ENCODE results near the gene BPTF. TPM values are rescaled to one million over a fixed set of nuclear protein-coding genes. Genes with fewer than 3 reads are reported as not detected.
"Not testable (repeated sequence)": the region's sequence is repeated elsewhere in the genome, so short reads cannot be mapped to it uniquely, and the experiment has no call there.

The BPTF gene
- total RNA-seq, 1 donor from 2014 or later: 146 TPM

GRCh38 chr17:67974185-67974584 lies 148.9 kb downstream of the BPTF start:
- Mint-ChIP-seq H3K36me3 (ENCODE audit: unreplicated experiment) (peaks cover 4% of the 10 kb centered on the region), H3K4me3 (ENCODE audit: unreplicated experiment) (peak overlapping the region; percentile 55), H3K9me3 (ENCODE audit: unreplicated experiment) (peaks cover 1% of the 10 kb centered on the region), H3K27ac (ENCODE audit: unreplicated experiment) (no peak overlapping the region), H3K4me1 (ENCODE audit: low read depth, unreplicated experiment) (peaks cover 7% of the 10 kb centered on the region), H3K27me3 (ENCODE audit: unreplicated experiment) (no peaks in the 10 kb centered on the region)
- DNase-seq: no peak
- TF ChIP-seq CTCF (IDR thresholded peaks at IDR 0.05; ENCODE audit: partially characterized antibody, unreplicated experiment): no peak

- H3K4me1 Mint-ChIP-seq (ENCODE audit: low read depth, unreplicated experiment): peaks cover 7% of the 10 kb centered on the region
- H3K4me3 Mint-ChIP-seq (ENCODE audit: unreplicated experiment): peak overlapping the region; percentile 55
- TF ChIP-seq CTCF (IDR thresholded peaks at IDR 0.05; ENCODE audit: partially characterized antibody, unreplicated experiment): no peak
- no peaks in the 10 kb centered on the region for H3K27me3 Mint-ChIP-seq (ENCODE audit: unreplicated experiment)
- peaks cover 4% of the 10 kb centered on the region for H3K36me3 Mint-ChIP-seq (ENCODE audit: unreplicated experiment)
- peak overlapping the region; percentile 28 for H3K27ac Mint-ChIP-seq (ENCODE audit: unreplicated experiment)
- DNase-seq: no peak
- peaks cover 1% of the 10 kb centered on the region for H3K9me3 Mint-ChIP-seq (ENCODE audit: unreplicated experiment)
These were observed 149.3 kb downstream of the BPTF start for GRCh38 chr17:67974598-67975066.

- not testable (repeated sequence) for H3K27me3 Mint-ChIP-seq (ENCODE audit: unreplicated experiment); H3K27ac Mint-ChIP-seq (ENCODE audit: unreplicated experiment); H3K4me1 Mint-ChIP-seq (ENCODE audit: low read depth, unreplicated experiment); H3K36me3 Mint-ChIP-seq (ENCODE audit: unreplicated experiment); H3K4me3 Mint-ChIP-seq (ENCODE audit: unreplicated experiment); DNase-seq; H3K9me3 Mint-ChIP-seq (ENCODE audit: unreplicated experiment)
These were observed 151.0 kb downstream of the BPTF start for GRCh38 chr17:67976306-67976705.

- no peak for TF ChIP-seq CTCF (IDR thresholded peaks at IDR 0.05; ENCODE audit: partially characterized antibody, unreplicated experiment)
- Mint-ChIP-seq H3K36me3 (ENCODE audit: unreplicated experiment) (peaks cover 4% of the 10 kb centered on the region), H3K9me3 (ENCODE audit: unreplicated experiment) (no peaks in the 10 kb centered on the region), H3K4me1 (ENCODE audit: low read depth, unreplicated experiment) (no peaks in the 10 kb centered on the region), H3K4me3 (ENCODE audit: unreplicated experiment) (no peak overlapping the region), H3K27ac (ENCODE audit: unreplicated experiment) (no peak overlapping the region), H3K27me3 (ENCODE audit: unreplicated experiment) (no peaks in the 10 kb centered on the region)
- DNase-seq: no peak
These were observed 155.2 kb downstream of the BPTF start for GRCh38 chr17:67980456-67980855.

- not testable (repeated sequence) for H3K4me1 Mint-ChIP-seq (ENCODE audit: low read depth, unreplicated experiment); H3K36me3 Mint-ChIP-seq (ENCODE audit: unreplicated experiment); H3K27ac Mint-ChIP-seq (ENCODE audit: unreplicated experiment); DNase-seq; H3K4me3 Mint-ChIP-seq (ENCODE audit: unreplicated experiment); H3K9me3 Mint-ChIP-seq (ENCODE audit: unreplicated experiment); H3K27me3 Mint-ChIP-seq (ENCODE audit: unreplicated experiment)
These were observed 155.6 kb downstream of the BPTF start for GRCh38 chr17:67980883-67981282.

GRCh38 chr17:67982034-67982640 lies 156.8 kb downstream of the BPTF start:
- no peak for TF ChIP-seq CTCF (IDR thresholded peaks at IDR 0.05; ENCODE audit: partially characterized antibody, unreplicated experiment)
- no peak overlapping the region for H3K27ac Mint-ChIP-seq (ENCODE audit: unreplicated experiment)
- no peaks in the 10 kb centered on the region for H3K36me3 Mint-ChIP-seq (ENCODE audit: unreplicated experiment)
- DNase-seq: no peak
- H3K27me3 Mint-ChIP-seq (ENCODE audit: unreplicated experiment): no peaks in the 10 kb centered on the region
- H3K4me1 Mint-ChIP-seq (ENCODE audit: low read depth, unreplicated experiment): no peaks in the 10 kb centered on the region
- H3K9me3 Mint-ChIP-seq (ENCODE audit: unreplicated experiment): no peaks in the 10 kb centered on the region
- H3K4me3 Mint-ChIP-seq (ENCODE audit: unreplicated experiment): no peak overlapping the region
